ENCODE data around the gene TSR3. TPM values are rescaled to one million over a fixed set of nuclear protein-coding genes. Genes with fewer than 3 reads are reported as not detected.

Gene TSR3
- total RNA-seq, 6 experiments from 2014 or later = 73.7 to 84.6 (median 78.1) TPM

GRCh38 chr16:1356061-1356900 lies 4.6 kb upstream of the TSR3 start:
- H3K27ac Mint-ChIP-seq = no peak overlapping the region
- TF ChIP-seq CTCF (IDR thresholded peaks at IDR 0.05) = no peak
- peaks cover 8% of the 10 kb centered on the region for H3K27me3 Mint-ChIP-seq (ENCODE audit: insufficient read depth)
- DNase-seq = no peak
- peaks cover 32% of the 10 kb centered on the region for H3K4me1 Mint-ChIP-seq (ENCODE audit: low read depth)
- H3K4me3 Mint-ChIP-seq = no peak overlapping the region
- peaks cover 6% of the 10 kb centered on the region; the same call in 1 of the 2 replicates for H3K36me3 Mint-ChIP-seq (ENCODE audit: low read depth)
- H3K9me3 Mint-ChIP-seq = no peaks in the 10 kb centered on the region

GRCh38 chr16:1355591-1355990 lies 3.9 kb upstream of the TSR3 start:
- Mint-ChIP-seq H3K27me3 (ENCODE audit: insufficient read depth) (peaks cover 6% of the 10 kb centered on the region), H3K36me3 (ENCODE audit: low read depth) (peaks cover 6% of the 10 kb centered on the region; the same call in 1 of the 2 replicates), H3K9me3 (no peaks in the 10 kb centered on the region), H3K27ac (no peak overlapping the region), H3K4me1 (ENCODE audit: low read depth) (peaks cover 33% of the 10 kb centered on the region), H3K4me3 (no peak overlapping the region)
- no peak for TF ChIP-seq CTCF (IDR thresholded peaks at IDR 0.05)
- no peak for DNase-seq

- Mint-ChIP-seq H3K27me3 (ENCODE audit: insufficient read depth) (peaks cover 6% of the 10 kb centered on the region), H3K4me3 (no peak overlapping the region), H3K27ac (no peak overlapping the region), H3K9me3 (no peaks in the 10 kb centered on the region), H3K4me1 (ENCODE audit: low read depth) (peaks cover 38% of the 10 kb centered on the region), H3K36me3 (ENCODE audit: low read depth) (peaks cover 6% of the 10 kb centered on the region; the same call in 1 of the 2 replicates)
- DNase-seq = no peak
- no peak for TF ChIP-seq CTCF (IDR thresholded peaks at IDR 0.05)
Measured at GRCh38 chr16:1354815-1355540, 3.3 kb upstream of the TSR3 start.

GRCh38 chr16:1351215-1351581 lies 480 bp downstream of the TSR3 start:
- no peak for DNase-seq
- Mint-ChIP-seq H3K9me3 (no peaks in the 10 kb centered on the region), H3K4me1 (ENCODE audit: low read depth) (peaks cover 28% of the 10 kb centered on the region), H3K27ac (peak overlapping the region; percentile 48; the same call in 1 of the 2 replicates), H3K36me3 (ENCODE audit: low read depth) (peaks cover 6% of the 10 kb centered on the region; the same call in 1 of the 2 replicates), H3K4me3 (peak overlapping the region; percentile 89), H3K27me3 (ENCODE audit: insufficient read depth) (peaks cover 3% of the 10 kb centered on the region)
- TF ChIP-seq CTCF (IDR thresholded peaks at IDR 0.05) = no peak

GRCh38 chr16:1350691-1351090 lies 987 bp downstream of the TSR3 start:
- peaks cover 3% of the 10 kb centered on the region for H3K27me3 Mint-ChIP-seq (ENCODE audit: insufficient read depth)
- no peak overlapping the region for H3K27ac Mint-ChIP-seq

More at GRCh38 chr16:1350691-1351090, 987 bp downstream of the TSR3 start:
- Mint-ChIP-seq H3K9me3 (no peaks in the 10 kb centered on the region), H3K4me1 (ENCODE audit: low read depth) (peaks cover 28% of the 10 kb centered on the region), H3K36me3 (ENCODE audit: low read depth) (peaks cover 6% of the 10 kb centered on the region; the same call in 1 of the 2 replicates), H3K4me3 (peak overlapping the region; percentile 89)
- no peak for DNase-seq
- no peak for TF ChIP-seq CTCF (IDR thresholded peaks at IDR 0.05)

Data from HFFc6 (cell line).